HG03108 (cell line): ENCODE data around the gene WT1.

Experiments used
- ATAC-seq: cut with Tn5 transposase; IDR thresholded peaks from one replicate; pipeline ENCODE4 v1.9.1; 2021; ENCODE audit warnings: moderate library complexity; ENCODE audit not compliant: unreplicated experiment

The WT1 gene

DNA sequence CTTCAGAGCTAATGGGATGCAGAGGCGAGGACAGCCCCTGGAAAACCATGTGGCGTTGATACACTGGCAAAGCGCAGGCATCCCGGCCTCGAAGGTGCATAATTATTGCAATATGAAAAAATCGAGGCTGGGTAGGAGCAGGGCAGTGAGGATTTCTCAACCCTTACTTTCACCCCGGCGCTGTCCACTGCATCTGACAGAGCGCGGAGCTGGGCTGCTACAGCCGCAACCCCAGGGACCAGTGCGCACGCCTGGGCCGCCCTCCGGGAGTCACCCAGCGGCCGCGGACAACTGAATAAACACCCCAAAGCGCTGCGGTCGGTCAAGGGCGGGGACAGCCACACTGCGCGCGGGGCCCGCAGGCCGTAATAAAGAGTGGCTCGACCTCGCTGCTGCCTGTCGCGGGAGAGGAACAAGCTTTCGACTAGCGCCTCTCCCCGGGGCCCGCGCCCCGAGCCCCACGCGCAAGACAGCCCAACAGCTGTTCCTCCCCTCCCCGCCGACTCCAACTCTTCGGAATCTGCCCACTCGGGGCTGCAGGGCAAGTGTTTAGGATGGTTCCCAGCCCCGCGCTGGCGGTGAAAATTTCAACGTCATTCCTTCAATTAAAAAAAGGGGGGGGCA, 3.6 kb upstream of the WT1 start:
- no peak for ATAC-seq

DNA sequence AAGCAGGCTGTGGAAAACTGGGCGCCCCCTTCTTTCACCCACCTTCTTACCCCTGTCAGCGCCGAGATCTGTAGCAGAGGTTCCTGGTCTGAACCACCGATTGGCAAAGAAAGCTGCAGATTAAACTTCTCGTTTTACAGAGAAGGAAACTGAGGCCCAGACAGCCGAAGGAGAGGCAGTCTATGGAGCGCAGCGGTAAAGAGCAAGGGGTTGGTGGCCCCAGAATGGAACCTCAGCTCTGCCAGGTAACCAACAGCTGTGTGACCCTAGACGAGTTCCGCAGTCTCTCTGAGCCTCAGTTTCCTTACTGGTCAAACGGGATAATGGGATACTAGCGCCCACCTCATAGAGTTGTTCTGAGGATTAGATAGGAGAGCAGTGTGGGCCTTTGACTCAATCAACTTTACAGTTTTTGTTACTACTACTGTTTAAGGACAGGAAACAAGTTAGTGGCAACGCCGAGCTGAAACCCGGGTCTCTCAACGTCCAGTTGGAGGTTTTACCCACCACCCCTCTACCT, 3.1 kb upstream of the WT1 start:
- no peak for ATAC-seq

DNA sequence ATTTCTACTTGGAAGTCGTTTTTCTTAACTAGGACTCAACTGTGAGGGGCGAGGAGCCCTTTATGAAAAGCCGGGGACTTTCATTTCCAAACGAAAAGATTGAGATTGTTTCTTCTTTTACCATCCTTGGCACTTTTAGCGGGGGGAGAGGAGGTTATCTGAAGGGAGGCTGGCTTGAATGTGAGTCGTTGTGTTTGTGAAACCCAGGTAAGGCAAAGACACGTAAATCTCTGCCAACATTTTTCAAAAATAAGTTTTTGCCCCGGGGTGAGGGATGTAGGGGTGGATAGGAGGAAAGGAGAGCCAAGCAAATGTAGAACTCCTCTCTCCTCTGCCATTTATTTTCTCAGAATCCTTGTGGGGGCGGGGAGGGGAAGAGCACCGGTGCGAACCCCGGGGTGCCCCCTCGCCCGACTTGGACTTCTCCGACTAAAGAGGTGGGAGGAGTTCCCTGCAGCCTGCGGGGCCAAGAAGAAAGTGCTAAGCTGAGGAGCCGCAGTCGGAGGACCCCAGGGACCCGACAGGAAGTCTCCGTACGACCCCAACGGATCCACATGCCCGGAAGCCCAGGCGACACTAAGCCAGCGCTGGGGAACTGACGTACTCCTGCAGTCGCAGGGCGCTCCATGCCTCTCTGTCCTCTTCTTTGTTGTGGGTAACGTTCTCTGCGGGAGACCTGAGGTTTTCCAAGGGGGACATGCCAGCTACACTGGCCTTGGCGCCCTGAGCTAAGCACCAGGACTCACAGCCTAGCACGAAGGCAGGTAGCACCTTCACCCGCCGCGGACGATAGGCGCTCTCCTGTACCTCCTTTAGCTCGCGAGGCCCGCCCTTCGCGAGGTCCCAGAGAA, 2.4 kb upstream of the WT1 start:
- ATAC-seq: no peak

DNA sequence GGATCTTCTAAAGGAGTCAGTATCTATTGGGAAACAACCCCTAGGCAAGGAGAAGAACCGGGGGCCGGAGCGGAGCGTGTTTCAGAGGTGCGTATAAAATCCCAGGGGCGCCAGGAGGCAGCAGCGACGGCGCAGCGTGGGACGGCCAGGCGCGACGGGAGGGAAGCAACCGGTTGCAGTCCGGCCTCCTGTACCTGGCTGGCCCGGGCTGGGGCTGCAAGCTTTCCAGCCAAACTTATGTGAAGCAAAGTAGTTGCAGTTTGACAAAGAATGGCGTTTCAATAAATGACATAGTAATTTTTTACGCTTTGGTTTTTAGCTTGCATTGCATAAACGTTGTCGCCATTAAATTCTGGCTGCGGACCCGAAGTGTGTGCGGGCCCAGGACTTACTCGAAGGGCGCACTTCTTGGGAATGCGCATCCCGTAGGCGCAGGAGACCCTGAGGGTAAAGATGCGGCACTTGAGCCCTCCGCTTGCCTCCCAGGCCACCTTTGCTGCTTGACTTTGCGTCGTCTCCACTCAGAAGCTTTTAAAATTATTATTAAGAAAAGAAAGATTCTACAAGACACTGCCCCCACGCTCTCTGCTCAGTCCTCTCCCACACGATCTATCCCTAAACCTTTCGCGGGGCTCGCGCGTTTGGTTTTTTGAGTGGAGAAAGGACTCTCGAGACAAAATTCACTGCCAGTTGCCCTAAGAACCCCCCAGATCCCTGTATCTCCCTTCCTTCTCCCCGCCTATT, 1.6 kb upstream of the WT1 start:
- ATAC-seq: no peak

DNA sequence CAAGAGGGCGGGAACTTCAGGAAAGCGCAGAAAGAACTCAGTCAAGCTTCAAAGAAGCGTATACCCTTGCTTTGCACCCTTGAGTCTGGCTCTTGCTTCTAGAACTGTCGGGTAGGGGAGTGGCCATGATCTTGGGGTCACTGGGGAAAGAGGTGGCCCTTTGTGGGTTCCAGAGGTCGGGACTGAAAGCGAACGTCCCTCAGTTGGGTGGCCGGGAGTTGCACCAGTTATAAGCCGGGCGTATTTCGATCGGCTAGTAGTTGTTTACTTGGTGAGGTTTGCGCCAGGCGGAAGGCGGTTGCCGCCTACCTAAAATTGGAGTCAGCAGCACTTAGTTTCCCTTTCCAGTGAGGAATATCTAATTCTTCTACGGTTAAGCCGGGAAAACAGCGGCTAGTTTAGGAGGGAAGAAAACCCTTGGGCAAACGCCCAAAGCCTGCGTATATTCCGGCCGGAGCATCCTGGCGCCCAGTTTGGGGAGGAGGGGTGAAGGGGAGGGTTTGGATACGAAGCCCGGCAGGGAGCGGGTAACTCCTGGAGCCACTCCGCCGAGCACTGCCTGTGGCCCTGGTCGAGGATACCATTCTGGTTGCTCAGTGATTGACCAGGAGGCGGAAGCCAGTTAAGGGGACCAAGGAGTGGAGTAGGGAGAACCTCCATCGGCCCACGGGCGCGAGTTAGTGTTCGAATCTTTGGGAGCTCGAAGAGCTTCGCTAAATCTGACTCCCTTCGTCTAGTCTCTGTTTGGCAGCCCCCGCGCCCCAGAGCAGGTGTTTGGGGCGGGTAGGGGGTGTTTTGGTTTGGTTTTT, 807 bp upstream of the WT1 start:
- no peak for ATAC-seq

DNA sequence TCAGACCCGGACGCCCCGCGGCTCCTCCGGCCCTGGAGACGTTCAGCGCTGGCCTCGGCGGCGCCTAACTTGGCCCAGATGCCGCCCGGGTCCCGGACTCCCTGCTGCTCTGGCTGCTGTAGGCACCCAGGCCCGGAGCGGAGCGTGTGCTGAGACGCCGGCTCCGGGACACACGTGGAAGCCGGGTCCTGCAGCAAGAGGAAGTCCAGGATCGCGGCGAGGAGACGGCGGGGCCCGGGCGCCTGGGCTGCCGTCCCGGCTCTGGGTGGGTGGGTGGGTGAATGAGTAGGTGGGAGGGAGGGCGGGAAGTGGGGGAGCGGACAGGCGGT, 223 bp downstream of the WT1 start:
- no peak for ATAC-seq

DNA sequence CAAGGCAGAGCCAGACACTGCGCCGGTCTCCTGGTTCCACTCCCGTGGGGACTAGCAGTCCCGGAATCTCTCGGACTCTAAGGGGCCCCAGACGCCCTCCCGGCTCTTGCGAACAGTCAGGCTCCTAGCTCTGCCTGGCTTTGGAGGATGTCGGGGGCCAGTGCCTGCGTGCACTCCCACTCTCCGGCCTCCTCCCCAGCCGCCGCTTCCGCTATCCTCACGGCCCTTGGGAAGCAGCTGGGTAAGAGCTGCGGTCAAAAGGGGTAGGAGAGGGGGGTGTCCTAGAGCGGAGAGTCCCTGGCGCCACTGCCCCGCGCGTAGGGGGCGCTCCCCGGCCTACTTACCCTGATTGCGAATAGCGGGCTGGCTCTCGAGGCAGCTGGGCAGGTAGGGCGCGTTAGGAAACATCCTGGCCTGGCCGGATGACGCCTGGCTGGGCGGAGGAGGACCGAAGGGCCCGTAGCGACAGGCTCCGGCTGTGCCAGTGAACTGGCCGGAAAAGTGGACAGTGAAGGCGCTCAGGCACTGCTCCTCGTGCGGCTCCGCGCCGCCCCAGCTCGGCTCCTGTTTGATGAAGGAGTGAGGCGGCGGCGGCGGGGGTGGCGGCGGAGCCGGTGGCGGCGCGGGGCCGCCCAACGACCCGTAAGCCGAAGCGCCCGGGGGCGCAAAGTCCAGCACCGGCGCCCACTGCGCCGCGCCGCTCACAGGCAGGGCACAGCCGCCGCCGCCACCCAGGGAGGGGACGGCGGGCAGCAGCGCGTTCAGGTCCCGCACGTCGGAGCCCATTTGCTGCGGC, 785 bp downstream of the WT1 start:
- ATAC-seq: no peak

DNA sequence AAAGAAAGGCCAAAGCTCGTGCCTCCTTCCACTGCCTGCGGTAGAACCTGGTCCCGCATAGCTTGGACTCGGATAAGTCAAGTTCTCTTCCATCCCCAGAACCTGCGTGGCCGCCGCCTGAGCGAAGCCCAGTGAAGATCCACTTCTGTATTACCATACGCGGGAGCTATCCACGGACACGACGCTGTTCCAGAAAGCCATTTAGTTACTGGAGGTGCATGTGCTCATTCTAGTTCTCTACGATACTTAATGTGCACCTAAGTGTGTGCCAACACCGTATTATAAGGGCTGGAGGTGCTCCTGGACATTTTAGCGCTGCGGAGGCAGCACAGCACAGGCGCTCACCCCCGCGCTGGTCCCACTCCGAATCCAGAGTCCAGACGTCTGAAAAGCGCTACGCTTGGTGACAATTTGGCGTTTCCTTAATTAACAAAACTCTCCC, 1.4 kb downstream of the WT1 start:
- ATAC-seq: no peak

DNA sequence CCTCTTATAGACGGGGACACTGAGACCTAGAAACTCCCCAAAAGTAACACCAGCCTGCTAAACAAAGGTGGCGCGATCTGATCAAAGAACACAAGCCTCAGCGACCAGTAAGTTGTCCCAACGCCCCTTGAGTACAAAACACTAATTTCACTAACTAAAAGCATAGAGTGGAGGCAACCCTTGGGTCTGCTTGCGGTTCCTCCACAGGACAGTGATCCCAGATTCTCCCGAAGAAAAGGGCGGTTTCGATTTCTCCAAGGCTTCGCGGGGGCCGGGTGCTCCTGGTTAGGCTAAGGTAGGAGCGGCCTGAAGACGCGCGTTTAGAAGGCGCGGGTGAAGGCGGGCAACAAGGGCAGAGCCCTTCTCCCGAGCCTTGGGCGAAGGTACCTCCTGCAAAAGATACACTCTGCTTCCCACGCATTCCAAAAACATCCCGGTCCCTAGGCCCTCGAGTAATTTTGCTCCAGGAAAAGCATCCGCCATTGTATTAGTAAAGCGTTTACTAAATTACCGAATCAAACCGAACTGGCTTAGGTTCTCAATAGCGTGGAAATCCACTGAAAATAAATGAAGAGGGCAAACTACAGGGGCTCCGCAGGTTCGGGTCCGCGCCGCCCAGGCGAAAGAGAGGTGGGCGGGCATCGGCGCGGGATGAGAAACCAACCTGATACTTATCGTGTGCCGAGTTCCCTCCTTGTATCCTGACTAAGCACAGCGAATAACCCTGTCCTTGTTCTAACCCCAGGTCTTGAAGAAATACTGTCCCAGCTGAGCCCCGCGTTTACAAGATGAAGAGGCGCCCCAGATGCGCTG, 2.0 kb downstream of the WT1 start:
- no peak for ATAC-seq

DNA sequence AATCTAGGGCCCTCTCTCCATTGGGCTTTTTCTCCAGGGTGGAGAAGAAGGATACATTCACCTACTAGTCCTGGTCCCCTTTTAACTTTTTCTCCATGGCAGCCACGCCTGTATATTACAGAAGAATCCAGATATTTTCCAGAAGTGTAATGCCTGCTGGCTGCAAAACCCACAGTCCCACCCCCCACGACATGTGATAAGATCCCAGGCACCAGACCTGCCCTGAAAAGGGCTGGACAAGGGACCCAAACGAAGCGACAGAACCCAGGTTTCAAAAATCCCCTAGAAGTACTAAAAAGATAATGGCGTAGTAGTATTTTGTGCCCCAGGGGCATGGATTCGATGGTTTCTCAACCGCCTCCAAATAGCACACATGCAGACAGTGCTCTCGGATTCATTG, 2.8 kb downstream of the WT1 start:
- no peak for ATAC-seq

DNA sequence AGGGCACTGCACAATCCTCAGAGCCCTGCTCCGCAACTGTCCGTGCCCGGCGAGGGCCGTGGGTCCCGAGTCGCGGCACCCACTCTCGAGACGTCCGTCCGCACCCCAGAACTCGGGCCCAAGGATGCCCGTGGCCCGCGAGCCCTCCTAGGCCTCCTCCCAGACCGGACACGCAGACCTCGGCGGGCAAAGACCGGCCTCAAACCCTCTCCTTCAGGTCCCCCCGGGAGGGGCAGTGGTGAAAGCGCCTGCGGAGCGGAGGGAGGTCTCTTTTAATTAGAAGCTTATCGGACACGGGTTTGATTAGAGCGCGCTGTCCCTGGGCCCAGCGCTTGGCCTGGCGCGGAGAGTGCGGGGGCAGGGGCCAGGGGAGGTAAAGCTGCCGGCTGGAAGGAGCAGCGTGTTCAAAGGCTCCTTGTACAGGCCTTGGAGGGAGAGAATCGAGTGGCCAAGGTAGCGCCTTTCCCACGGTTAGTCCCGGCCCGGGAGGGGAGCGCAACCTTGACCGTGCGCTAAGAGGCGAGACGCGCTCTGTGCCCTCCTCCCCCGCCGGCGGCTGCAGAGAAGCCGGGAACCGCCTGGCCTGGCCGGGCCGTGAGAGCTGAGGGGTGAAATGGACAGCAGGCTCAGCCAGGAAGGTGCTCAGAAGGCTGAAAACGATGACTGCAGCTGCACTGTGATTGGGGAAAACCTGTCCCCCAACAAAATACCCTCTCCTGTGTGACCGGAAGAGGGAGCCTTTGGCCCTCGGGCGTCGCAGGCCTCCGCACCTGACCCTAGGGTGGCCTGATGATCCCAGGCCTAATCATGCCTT, 4.6 kb downstream of the WT1 start:
- no peak for ATAC-seq

DNA sequence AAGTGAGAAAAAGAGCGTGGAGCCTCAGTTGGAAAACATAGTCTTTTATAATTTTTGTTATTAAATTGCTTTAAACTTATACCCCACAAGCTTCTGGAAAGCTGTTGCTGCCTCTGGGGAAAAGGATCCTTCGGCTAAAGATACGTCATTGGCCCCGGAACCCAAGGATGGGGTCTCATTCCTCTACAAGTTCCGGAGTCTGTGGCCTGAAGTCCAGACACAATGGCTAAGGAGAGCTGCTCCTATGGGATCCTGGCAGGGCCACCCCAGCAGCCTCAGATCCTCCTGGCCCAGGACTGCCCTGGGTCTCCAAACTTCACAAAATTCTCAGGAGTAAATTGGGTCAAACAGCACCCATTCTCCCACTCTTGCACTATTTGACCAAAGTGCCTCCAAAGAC, 5.9 kb downstream of the WT1 start:
- ATAC-seq: no peak

DNA sequence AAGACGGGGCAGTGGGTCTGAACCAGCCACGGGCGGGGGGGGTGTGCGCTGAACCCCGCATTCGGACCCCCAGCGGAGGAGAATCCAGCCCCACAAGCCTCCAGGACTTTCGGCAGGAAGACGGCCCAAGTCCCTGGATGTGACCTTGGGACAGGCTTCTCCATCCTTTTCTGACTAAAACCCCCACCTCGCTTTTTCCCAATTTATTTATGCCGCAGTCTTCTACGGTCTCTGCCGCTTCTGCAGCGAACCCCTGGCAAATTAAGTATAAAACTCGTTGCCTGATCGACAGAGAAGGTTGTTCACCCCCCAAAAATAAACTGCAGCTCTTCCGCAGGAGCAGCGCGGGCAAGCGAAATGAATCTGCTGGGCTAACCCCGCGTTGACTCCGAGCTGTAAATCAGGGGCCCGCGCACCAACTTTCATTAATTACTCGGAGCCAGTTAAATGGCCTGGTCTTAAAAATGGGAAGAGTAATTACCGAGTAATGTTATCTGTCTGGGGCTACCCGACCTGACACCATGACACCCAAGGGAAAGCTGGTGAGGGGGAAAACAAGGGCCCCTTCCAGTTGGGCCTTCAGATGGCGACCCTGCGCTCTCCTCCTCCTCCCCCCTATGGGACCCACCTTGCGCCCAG, 6.6 kb downstream of the WT1 start:
- ATAC-seq: no peak

DNA sequence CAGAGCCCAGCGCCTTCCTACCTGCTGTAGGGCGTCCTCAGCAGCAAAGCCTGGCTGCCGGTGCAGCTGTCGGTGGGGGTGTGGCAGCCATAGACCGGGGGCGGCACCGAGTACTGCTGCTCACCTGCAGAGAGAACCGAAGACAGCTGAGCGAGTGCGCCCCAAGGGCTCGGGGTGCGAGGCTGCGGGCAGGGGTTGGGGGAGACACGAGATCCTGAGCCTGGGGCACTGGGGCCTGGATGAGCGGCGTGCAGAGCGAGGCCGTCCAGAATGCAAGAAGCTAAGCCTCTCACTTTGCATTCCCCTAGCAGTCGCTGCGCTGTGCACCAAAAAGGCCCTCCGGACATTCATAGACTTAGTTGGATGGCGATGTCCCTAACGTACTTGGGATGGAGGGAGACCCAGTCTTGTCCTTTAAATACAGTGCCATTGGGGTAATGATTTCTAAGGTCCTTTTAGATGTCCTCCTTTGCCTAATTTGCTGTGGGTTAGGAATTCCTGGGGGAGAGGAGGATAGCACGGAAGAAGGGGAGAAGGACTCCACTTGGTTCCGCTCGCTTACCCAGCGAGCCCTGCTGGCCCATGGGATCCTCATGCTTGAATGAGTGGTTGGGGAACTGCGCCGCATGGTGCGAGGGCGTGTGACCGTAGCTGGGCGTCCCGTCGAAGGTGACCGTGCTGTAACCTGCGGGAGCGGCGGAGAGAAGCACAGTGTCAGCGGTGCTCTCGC, 7.2 kb downstream of the WT1 start:
- ATAC-seq: no peak

DNA sequence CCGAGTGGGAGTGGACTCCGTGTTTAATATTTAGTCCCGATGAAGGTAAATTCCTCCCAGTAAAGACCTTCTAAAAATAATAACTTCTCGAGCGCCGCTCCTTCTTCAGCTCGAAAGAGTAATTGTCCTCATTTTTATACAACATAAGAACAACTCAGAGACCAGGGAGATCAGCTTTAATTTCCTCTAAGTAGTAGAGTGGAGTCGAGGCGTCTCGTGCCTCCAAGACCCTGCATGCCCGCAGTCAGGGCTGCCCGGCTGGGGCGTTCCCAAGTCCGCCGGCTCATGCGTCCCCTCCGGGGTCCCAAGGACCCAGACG, 7.8 kb downstream of the WT1 start:
- ATAC-seq: no peak

DNA sequence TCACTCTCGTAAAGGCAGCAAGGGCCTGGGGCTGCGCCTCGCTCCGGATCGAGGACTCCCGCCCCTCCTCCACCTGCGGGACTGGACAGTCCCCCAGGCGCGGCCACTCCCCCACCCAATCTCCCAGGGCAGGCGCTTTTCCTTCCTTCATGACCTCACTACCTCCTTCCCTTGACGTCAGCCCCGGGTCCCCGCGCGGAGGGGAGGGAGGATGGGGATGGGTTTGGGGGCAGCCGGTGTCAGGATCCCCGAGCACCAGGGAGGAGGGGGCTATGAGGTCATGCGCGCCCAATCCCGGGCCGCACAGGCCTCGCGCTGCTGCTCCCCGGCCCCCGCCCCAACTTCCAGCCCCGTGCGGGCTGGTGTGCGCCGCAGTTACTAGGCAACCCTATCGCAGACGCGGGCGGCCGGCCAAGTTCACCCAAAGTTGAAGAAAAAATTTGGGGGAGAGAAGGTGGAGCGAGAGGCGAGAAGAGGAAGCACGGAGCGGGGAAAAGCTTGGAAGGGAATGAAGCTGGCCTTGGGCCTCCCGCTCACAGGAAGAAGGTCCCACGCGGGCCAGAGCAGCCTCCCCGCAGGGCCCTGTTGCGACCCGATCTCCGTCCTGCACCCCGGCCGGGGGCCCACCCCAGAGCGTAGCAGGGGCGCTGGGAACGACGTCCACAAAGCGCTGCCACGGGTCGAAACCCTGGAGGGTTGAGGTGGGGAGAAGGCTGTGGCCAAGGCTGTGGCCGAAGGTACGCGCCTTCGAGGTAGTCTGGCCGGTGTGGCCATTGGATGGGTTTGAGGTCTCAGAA, 8.3 kb downstream of the WT1 start:
- ATAC-seq: no peak

DNA sequence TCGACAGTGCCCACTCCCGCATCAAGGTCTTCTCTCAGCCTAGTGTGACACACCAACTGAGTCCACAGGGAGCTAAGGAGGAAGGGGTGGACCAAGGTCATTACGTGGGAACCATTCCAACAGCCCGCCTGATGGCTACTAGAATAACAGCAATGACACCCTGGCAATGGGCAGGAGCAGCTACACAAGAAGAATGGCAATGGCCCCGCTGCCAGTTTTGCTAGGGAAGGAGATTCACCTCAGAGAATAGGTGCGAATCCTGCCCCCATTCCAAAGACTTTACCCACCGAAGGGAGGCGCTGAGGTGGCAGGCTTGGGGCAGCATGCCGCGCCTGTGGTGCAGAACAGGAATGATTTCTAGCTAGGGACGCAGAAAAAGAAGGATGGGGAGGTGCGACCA, 9.1 kb downstream of the WT1 start:
- ATAC-seq: no peak
